ENCODE results near the gene PODXL2. TPM values are rescaled to one million over a fixed set of nuclear protein-coding genes. Genes with fewer than 3 reads are reported as not detected.
"Not testable (repeated sequence)": the region's sequence is repeated elsewhere in the genome, so short reads cannot be mapped to it uniquely, and the experiment has no call there.

The PODXL2 gene
- polyA plus RNA-seq, 3 donors, result 50.7 to 61.2 (median 58.6) TPM

GRCh38 chr3:127652246-127652995, 23.4 kb downstream of the PODXL2 start:
- peak; percentile 54 for DNase-seq

GRCh38 chr3:127654374-127654773, 25.4 kb downstream of the PODXL2 start:
- DNase-seq, result no peak

GRCh38 chr3:127654993-127655392, 26.0 kb downstream of the PODXL2 start:
- DNase-seq, result not testable (repeated sequence)

- DNase-seq, result no peak
These were observed 26.7 kb downstream of the PODXL2 start for GRCh38 chr3:127655641-127656040.

DNA sequence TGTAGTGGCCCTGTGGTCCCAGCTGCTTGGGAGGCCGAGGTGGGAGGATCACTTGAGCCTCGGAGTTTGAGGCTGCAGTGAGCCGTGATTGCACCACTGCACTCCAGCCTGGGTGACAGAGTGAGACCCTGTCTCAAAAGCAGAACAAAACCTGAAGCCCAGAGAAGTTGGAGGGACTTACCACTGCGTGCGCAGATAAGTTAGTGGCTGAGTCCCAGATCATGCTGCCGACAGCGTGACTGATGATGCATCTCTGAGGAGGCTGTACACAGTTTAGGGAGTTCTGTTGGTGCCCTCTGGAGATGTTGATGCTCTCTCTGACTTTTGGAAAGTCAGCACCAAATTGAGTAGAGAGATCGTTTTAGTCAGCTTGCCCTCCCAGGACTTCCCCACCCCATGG, 27.9 kb downstream of the PODXL2 start:
- DNase-seq, result no peak

- no peak for DNase-seq
These were observed 29.2 kb downstream of the PODXL2 start for GRCh38 chr3:127658234-127658633.

DNA sequence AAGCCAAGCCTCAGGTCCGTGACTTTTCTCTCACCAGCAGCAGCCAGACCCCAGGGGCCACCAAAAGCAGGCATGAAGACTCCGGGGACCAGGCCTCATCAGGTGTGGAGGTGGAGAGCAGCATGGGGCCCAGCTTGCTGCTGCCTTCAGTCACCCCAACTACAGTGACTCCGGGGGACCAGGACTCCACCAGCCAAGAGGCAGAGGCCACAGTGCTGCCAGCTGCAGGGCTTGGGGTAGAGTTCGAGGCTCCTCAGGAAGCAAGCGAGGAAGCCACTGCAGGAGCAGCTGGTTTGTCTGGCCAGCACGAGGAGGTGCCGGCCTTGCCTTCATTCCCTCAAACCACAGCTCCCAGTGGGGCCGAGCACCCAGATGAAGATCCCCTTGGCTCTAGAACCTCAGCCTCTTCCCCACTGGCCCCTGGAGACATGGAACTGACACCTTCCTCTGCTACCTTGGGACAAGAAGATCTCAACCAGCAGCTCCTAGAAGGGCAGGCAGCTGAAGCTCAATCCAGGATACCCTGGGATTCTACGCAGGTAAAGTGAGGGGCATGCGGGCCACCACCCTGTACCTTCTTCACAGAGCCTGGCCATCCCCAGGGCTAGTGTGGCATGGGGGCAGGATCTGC, 31.8 kb downstream of the PODXL2 start:
- no peak for DNase-seq

- DNase-seq, result no peak
These were observed 32.6 kb downstream of the PODXL2 start for GRCh38 chr3:127661600-127661999.

DNA sequence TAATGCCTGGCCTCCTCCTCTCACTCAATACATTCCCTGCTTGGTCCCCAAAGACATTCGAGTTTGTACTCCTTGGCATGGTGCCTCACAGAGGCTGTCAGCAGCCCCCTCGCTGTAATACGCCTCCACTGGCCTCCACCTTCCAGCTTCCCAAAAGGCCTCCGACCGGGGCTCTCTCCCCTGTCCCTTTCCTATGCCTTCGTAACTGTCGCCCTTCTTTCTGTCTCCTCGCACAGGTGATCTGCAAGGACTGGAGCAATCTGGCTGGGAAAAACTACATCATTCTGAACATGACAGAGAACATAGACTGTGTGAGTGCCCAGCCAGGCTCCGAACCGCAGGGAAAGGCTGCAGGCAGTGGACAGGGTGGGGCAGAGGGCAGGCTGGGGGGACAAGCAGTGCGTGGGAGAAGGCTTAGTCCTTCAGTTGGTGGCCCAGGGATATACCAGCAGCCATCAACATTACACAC, 33.0 kb downstream of the PODXL2 start:
- no peak for DNase-seq

DNA sequence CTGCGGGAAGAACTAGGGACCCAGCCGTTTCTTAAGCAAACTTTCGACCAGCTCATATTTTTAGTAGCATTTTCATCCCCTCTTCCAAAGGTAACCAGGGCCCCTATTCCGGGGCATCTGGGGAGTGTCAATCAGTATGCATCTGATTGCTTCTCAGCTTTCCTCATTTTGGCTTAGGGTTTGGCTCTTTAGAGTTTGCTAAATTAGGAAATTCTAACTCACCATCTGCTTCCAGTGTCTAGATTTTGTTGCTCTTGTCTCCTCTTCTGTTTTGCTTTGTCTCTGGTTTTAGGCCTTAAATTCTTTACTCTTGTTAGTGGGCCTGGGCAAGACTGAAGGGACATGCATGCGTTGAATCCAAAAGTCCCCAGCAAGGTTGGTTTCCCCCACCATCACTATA, 34.2 kb downstream of the PODXL2 start:
- DNase-seq, result no peak

DNA sequence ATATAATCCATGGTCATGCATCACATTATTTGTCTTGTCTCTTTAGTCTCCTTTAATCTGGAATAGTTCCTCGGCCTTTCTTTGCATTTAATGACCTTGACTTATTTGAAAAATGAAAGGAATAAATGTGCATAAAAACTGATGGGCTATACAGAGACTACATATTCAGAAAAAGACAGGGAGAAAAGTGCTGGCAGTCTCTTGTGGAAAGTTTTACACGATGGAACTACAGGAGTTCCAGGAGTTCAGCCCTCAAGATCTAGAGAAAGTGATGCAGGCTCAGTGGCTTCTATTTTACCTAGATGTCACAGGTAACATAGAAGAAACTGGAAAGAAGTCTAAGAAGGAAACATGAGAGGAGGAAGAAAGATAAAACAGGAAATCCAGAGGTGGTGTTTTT, 36.2 kb downstream of the PODXL2 start:
- no peak for DNase-seq

GRCh38 chr3:127665586-127665985, 36.6 kb downstream of the PODXL2 start:
- no peak for DNase-seq

DNA sequence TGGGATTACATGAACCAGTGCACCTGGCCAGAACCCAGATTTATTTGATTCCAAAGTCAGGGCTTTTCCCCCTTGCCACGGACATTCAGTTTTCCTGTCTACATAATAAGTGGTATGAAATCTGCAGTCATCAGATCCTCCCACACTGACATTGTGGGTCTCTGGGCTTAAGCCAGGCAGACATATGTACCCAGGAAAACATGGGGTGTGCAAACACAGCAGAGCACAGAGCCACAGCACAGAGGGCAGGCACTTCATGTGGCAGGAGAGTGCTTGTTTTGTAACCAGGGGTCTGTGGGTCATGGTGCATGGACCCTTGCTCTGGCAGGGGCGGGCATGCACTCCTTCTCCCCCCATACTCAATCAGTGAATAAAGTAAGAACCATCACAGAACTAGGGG, 37.7 kb downstream of the PODXL2 start:
- no peak for DNase-seq

DNA sequence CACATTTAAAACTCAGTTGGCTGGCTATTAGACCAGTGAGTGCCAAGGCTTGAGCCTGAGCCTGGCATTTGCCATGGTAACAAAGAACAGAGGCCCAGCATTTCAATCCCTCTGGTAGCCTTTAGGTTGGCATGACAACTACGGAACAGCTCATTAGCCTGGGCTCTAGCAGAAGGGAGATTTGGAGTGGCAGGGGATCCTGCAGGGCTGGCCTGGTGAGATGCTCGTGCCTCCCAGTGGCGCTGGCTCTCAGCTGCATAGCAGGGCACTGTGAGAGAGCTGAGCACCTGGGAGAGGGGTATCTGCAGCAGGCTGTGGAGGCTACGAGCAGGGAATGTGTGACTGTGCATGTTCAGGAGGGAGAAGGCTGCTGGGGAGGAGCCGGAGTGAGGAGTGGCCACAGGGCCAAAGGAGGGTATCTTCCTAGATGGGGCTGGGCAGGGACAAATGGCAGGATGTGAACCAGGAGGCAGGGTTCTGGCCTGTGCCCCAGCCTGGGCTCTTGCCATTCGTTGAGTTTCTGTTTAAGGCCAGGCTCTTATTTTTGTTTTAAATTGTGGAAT, 38.2 kb downstream of the PODXL2 start:
- no peak for DNase-seq

GRCh38 chr3:127668906-127669305, 39.9 kb downstream of the PODXL2 start:
- DNase-seq, result no peak

DNA sequence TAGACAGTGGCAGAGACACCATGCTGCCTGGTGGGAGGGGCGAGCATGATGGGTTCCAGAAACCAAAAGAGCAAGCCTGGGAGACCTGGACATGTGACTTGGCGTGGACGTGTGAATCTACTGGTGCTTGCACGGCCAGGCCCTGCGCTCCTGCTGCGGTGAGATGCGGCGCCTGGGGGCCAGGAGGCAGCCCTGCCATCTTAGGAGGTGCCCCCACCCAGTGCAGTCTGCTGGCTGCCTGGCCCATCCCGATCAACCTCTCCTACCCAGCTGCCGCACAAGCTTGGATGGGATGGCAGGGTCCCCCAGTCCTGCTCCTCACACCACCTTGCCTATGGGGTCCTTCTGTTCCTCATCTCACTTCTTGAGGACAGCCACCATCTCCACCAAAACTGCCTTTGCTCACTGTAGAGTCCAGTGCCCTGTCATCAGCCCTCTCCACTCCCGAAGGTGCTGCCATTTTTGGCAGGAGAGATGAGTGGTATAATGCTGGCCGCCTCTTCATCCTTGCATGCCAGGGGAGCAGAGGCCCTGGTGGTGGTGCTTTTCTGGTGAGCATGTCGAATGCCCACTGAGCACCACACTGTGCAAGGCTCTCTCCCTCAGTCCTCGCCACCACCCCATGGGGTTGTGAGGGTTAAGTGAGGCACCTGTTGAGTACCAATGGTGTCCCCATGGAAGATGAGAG, 40.7 kb downstream of the PODXL2 start:
- no peak for DNase-seq

DNA sequence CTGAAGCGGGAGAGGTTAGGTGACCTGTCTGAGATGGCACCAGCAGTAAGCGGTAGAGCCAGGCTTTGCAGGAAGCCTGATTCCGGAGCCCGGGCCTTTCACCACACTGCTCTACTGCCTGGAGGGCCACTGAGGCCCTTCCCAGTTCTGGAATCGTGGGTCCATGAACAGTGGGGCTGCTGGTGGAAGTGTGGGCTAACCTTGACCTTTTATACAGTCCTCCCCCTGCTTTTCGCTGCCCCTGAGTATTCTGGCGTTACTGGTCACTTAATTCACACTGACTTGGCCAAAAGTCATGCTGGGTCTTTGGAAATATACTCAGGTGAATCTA, 41.2 kb downstream of the PODXL2 start:
- DNase-seq, result no peak

GRCh38 chr3:127670761-127671522, 42.0 kb downstream of the PODXL2 start:
- DNase-seq, result no peak

- no peak for DNase-seq
These were observed 42.8 kb downstream of the PODXL2 start for GRCh38 chr3:127671523-127672428.

DNA sequence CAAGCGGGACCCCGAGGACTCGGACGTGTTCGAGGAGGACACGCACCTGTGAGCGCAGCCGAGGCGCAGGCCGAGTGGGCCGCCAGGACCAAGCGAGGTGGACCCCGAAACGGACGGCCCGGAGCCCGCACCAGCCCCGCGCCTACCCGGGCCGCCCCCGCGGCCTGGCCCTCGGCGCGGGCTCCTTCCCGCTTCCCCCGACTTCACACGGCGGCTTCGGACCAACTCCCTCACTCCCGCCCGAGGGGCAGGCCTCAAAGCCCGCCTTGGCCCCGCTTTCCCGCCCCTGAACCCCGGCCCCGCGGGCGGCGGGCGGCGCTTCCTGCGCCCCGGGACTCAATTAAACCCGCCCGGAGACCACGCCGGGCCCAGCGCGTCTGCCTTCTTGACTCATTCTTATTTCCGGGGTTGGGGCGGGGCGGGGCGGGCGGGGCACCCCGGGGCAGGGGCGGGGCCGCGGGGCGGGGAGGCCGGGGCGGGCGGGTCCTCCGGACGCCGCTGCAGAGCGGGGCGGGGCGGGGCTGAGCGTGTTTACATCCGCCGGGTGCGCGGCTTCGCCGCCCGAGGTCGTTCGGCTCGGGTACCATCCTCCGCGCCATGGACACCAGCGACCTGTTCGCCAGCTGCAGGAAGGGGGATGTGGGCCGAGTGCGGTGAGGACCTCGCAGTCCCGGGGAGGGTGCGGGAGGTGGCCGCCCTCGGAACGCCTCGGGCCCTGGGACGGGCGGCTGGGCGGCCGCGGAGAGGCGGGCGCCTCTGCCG, 43.6 kb downstream of the PODXL2 start, which contains the start of gene ABTB1:
Gene ABTB1 (plus strand): TSS at position 524 of the 762 bp plus-strand sequence. CDS start 74 bp downstream, at position 598.
- peak; percentile 75 for DNase-seq

Data from renal pelvis (tissue), 4 donors.